ENCODE data around the gene TTLL11. TPM values are rescaled to one million over a fixed set of nuclear protein-coding genes. Genes with fewer than 3 reads are reported as not detected.
A peak's percentile ranks its signal among the peaks of the same experiment; 100 is the strongest.

Gene TTLL11
- total RNA-seq, 6 donors from 2014 or later: 6.8 to 18.9 (median 12.9) TPM

GRCh38 chr9:121851641-121852091 lies 241.4 kb downstream of the TTLL11 start:
- no peak overlapping the region for H3K27ac ChIP-seq
- TF ChIP-seq CTCF (IDR thresholded peaks at IDR 0.05): no peak
- no peak for TF ChIP-seq POLR2AphosphoS5 (IDR thresholded peaks at IDR 0.05)
- TF ChIP-seq EP300 (IDR thresholded peaks at IDR 0.05): no peak
- no peaks in the 10 kb centered on the region for H3K36me3 ChIP-seq
- no peak overlapping the region for H3K4me3 ChIP-seq
- H3K9me3 ChIP-seq: peaks cover 0 to 11% (median 0%) of the 10 kb centered on the region in 4 donors
- H3K4me1 ChIP-seq: peaks cover 0 to 8% (median 0%) of the 10 kb centered on the region in 4 donors
- no peaks in the 10 kb centered on the region for H3K27me3 ChIP-seq
- 63 to 76% methylated on average over 4 to 9 of the region's 9 CpGs for WGBS, 2 donors
- DNase-seq (no peak), ATAC-seq (ENCODE audit: low FRiP score in 2 of 2) (peak; percentile 54 to 59)

GRCh38 chr9:121850366-121850765 lies 242.7 kb downstream of the TTLL11 start:
- H3K27me3 ChIP-seq: no peaks in the 10 kb centered on the region
- H3K36me3 ChIP-seq: no peaks in the 10 kb centered on the region
- WGBS, 2 donors: 90 to 100% methylated on average over 2 of the region's 2 CpGs
- peaks cover 0 to 8% (median 0%) of the 10 kb centered on the region in 4 donors for H3K4me1 ChIP-seq
- H3K27ac ChIP-seq: no peak overlapping the region
- H3K4me3 ChIP-seq: no peak overlapping the region
- TF ChIP-seq POLR2AphosphoS5 (IDR thresholded peaks at IDR 0.05) (no peak), CTCF (IDR thresholded peaks at IDR 0.05) (no peak), POLR2A (IDR thresholded peaks at IDR 0.05) (no peak), EP300 (IDR thresholded peaks at IDR 0.05) (no peak)
- DNase-seq (no peak), ATAC-seq (ENCODE audit: low FRiP score in 2 of 2) (no peak)
- H3K9me3 ChIP-seq: peaks cover 0 to 11% (median 0%) of the 10 kb centered on the region in 4 donors

GRCh38 chr9:121849554-121849953 lies 243.6 kb downstream of the TTLL11 start:
- 71 to 94% methylated on average over 4 of the region's 4 CpGs for WGBS, 2 donors
- Histone ChIP-seq H3K9me3 (peaks cover 0 to 11% (median 0%) of the 10 kb centered on the region in 4 donors), H3K4me1 (peaks cover 0 to 8% (median 0%) of the 10 kb centered on the region in 4 donors), H3K27ac (no peak overlapping the region), H3K36me3 (no peaks in the 10 kb centered on the region), H3K27me3 (no peaks in the 10 kb centered on the region), H3K4me3 (no peak overlapping the region)
- no peak for TF ChIP-seq EP300 (IDR thresholded peaks at IDR 0.05)
- TF ChIP-seq CTCF (IDR thresholded peaks at IDR 0.05): no peak
- TF ChIP-seq POLR2A (IDR thresholded peaks at IDR 0.05): no peak
- no peak for ATAC-seq (ENCODE audit: low FRiP score in 2 of 2)
- DNase-seq: no peak

DNA sequence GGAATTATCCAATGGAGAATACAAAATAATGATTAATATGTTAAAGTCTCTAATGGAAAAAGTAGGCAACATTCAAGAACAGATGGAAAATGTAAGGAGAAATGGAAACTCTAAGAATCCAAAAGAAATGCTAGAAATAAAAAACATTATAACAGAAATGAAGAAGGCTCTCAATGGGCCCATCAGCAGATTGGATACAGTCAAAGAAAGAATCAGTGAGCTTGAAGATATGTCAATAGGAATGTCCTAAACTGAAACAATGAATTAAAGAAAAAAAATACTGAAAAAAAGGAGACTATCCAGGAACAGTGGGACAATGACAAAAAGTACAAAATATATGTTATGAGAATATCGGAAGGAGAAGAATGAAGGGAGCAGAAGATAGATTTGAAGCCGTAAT lies 248.5 kb downstream of the TTLL11 start:
- Histone ChIP-seq H3K9me3 (peaks cover 0 to 10% (median 0%) of the 10 kb centered on the region in 4 donors), H3K4me3 (no peak overlapping the region)
- no peak for ATAC-seq (ENCODE audit: low FRiP score in 2 of 2)

More for the DNA sequence above, 248.5 kb downstream of the TTLL11 start:
- WGBS, 2 donors: 44 to 100% methylated on average over 2 of the region's 2 CpGs
- TF ChIP-seq CTCF (IDR thresholded peaks at IDR 0.05): no peak
- TF ChIP-seq POLR2A (IDR thresholded peaks at IDR 0.05): no peak
- TF ChIP-seq EP300 (IDR thresholded peaks at IDR 0.05): no peak
- TF ChIP-seq POLR2AphosphoS5 (IDR thresholded peaks at IDR 0.05): no peak
- H3K27ac ChIP-seq: no peak overlapping the region
- DNase-seq: no peak
- H3K27me3 ChIP-seq: no peaks in the 10 kb centered on the region
- H3K4me1 ChIP-seq: no peaks in the 10 kb centered on the region
- no peaks in the 10 kb centered on the region for H3K36me3 ChIP-seq

Measured in upper lobe of left lung (tissue), 6 donors.